PFSK-1 (cell line): Measurements from ENCODE around the gene KIF26B.

Experiments used
- FOXP2 ChIP-seq: optimal IDR thresholded peaks from 2 replicates; pipeline ENCODE3; 2011; ENCODE audit warnings: borderline replicate concordance, control low read depth, inconsistent platforms; ENCODE audit not compliant: insufficient read depth; ENCODE audit errors: extremely low read length, extremely low read depth
- POLR2AphosphoS5 ChIP-seq: IDR thresholded peaks from 2 replicates; pipeline ENCODE4 v1.6.1; 2012; ENCODE audit warnings: low read depth, mild to moderate bottlenecking, control low read depth, low read length, moderate library complexity
- SIN3A ChIP-seq: IDR thresholded peaks from 2 replicates; pipeline ENCODE4 v1.6.1; 2012; ENCODE audit warnings: mild to moderate bottlenecking, low read length, moderate library complexity, borderline replicate concordance; ENCODE audit not compliant: insufficient read depth
- TAF1 ChIP-seq: IDR thresholded peaks from 2 replicates; pipeline ENCODE4 v1.6.1; 2012; ENCODE audit warnings: low read length, control low read depth, borderline replicate concordance; ENCODE audit not compliant: insufficient read depth
- TF ChIP-seq, protein P1 (sequence below), 2 experiments: IDR thresholded peaks; 2 replicates each; pipeline versions ENCODE4 v1.6.1 to v1.8.0; 2011 to 2012; ENCODE audit warnings: low read depth in 2 of 2, low read length in 2 of 2, control low read depth in 1 of 2, inconsistent platforms in 1 of 2, mild to moderate bottlenecking in 1 of 2, moderate library complexity in 1 of 2; ENCODE audit not compliant: insufficient read depth in 1 of 2

KIF26B gene

DNA sequence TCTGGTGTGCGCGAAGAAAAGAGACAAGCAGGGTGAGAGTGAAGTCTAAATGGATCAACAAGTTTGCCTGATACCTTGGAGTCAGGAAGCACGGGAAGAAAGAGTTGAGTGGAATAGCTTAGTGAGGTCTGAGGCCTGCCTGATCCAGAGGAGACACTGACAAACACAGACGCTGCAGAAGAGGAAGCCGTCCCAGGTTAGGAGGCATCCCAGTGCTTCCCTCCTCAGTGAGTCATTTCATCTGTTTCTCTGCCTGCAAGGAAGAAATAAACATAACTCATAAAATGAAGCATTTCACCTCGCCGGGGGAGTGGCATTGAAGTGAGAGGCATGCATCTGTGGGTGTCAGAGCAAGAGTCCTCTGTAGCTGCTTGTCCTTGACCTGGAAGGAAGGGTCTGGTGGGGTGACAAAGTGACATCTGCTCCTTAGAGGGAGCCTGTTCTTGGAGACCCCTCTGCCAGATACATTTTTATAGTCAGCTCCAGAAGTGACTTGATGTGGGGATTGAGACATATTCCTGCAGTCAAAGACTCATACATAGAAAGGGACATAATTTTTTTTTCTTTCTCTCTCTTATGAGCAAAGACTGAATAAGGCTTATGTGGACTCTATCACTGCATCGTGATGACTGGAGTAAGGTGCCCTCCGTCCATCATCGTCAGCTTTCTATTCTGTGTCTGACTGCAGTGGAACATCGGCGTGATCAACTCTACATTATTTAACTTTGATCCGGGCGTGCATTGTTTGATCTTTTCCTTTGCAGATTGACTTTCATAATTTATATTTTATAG, 256.7 kb downstream of the KIF26B start:
- no peak for TF ChIP-seq TAF1
- TF ChIP-seq POLR2AphosphoS5 = no peak
- TF ChIP-seq, protein P1, sequence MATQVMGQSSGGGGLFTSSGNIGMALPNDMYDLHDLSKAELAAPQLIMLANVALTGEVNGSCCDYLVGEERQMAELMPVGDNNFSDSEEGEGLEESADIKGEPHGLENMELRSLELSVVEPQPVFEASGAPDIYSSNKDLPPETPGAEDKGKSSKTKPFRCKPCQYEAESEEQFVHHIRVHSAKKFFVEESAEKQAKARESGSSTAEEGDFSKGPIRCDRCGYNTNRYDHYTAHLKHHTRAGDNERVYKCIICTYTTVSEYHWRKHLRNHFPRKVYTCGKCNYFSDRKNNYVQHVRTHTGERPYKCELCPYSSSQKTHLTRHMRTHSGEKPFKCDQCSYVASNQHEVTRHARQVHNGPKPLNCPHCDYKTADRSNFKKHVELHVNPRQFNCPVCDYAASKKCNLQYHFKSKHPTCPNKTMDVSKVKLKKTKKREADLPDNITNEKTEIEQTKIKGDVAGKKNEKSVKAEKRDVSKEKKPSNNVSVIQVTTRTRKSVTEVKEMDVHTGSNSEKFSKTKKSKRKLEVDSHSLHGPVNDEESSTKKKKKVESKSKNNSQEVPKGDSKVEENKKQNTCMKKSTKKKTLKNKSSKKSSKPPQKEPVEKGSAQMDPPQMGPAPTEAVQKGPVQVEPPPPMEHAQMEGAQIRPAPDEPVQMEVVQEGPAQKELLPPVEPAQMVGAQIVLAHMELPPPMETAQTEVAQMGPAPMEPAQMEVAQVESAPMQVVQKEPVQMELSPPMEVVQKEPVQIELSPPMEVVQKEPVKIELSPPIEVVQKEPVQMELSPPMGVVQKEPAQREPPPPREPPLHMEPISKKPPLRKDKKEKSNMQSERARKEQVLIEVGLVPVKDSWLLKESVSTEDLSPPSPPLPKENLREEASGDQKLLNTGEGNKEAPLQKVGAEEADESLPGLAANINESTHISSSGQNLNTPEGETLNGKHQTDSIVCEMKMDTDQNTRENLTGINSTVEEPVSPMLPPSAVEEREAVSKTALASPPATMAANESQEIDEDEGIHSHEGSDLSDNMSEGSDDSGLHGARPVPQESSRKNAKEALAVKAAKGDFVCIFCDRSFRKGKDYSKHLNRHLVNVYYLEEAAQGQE (IDR thresholded peaks at IDR 0.05; ENCODE audit: insufficient read depth in 1 of 2, low read depth in 2 of 2, low read length in 2 of 2) = no peak
- TF ChIP-seq FOXP2 = no peak
- TF ChIP-seq SIN3A = no peak

DNA sequence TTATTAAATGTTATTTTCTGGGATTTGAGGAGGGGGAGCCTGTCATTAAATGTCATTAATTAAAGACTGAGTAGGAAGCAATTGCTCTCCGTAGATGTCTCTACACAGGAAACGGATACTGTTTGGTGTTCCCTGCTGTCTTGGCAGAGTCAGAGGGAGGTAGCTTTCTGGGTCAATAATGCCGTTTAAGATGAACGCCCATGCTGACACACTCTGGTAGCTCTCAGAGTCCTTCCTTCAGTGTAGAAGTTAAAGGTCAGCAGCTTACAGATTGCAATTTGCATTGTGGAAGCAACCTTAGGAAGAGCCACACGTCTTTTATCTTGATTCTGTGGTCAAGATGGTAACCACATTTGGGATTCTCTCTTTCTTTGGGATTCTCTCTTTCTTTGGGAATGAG, 257.5 kb downstream of the KIF26B start:
- TF ChIP-seq FOXP2 (no peak), TAF1 (no peak), SIN3A (no peak), POLR2AphosphoS5 (no peak)
- TF ChIP-seq, protein P1 (IDR thresholded peaks at IDR 0.05; ENCODE audit: insufficient read depth in 1 of 2, low read depth in 2 of 2, low read length in 2 of 2) = no peak

DNA sequence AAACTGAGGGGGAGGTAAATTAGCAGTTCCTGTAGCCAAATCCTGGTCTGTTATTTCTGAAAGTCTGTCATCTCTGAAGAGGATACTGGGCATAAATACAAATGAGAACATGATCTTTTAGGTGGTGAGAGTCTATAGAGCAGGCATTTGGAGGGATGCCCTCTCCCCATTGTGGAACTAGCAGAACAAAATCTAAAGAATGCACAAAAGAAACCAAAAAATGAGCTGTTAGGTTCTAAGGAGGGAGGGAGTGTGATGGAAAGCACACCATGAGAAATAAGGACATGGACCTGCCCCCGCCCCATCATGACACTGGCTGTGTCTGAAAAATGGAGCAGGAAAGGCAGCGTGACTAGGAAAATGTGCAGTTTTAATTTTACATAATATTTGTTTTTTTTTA, 262.0 kb downstream of the KIF26B start:
- TF ChIP-seq FOXP2 (no peak), TAF1 (no peak), SIN3A (no peak), POLR2AphosphoS5 (no peak)
- TF ChIP-seq, protein P1 (IDR thresholded peaks at IDR 0.05; ENCODE audit: insufficient read depth in 1 of 2, low read depth in 2 of 2, low read length in 2 of 2) = no peak

DNA sequence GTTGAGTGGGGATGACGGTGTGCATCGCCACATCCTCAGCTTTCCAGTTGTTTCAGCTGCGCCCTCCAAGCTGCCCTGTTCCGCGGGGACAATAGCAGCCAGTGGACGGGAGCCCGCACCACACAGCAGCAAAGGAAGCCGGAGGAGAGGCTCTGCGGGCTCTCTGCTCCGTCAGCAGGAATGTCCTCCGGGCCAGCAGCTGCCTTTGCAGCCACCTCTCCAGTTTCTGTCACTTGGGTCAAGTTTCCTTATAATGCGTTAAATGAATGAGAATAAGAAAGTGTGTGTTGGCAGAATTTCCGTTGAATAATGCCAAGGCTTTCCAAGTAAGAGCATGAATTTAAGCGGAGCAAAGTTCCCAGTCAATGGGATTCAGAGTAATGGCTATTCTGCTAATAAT, 263.3 kb downstream of the KIF26B start:
- TF ChIP-seq SIN3A (no peak), TAF1 (no peak), POLR2AphosphoS5 (no peak), FOXP2 (no peak)
- TF ChIP-seq, protein P1 (IDR thresholded peaks at IDR 0.05; ENCODE audit: insufficient read depth in 1 of 2, low read depth in 2 of 2, low read length in 2 of 2) = no peak
